Osteoblast (primary cell): ENCODE results near the gene CSRP2. TPM values are rescaled to one million over a fixed set of nuclear protein-coding genes. Genes with fewer than 3 reads are reported as not detected.

Experiments
- DNase-seq: peaks from one replicate; pipeline ENCODE4 v3.0.0; 2011; ENCODE audit warnings: low spot score, mixed read lengths; ENCODE audit not compliant: insufficient read length; ENCODE audit errors: missing footprints
- H2AFZ ChIP-seq: 2 replicates; pipeline ENCODE4 v1.6.0; 2011; ENCODE audit warnings: mild to moderate bottlenecking, low read length
- H3K27ac ChIP-seq: 2 replicates; pipeline ENCODE4 v1.5.1; 2011; ENCODE audit warnings: mild to moderate bottlenecking, low read depth, low read length, moderate library complexity
- H3K27me3 ChIP-seq: 2 replicates; pipeline ENCODE4 v1.6.0; 2012; ENCODE audit warnings: mild to moderate bottlenecking, control low read depth, inconsistent platforms, low read length, moderate library complexity; ENCODE audit not compliant: insufficient read depth
- H3K36me3 ChIP-seq: 2 replicates; pipeline ENCODE4 v1.5.1; 2011; ENCODE audit warnings: mild to moderate bottlenecking, low read length, control low read depth, moderate library complexity; ENCODE audit not compliant: insufficient read depth
- H3K4me1 ChIP-seq: 2 replicates; pipeline ENCODE4 v1.5.1; 2011; ENCODE audit warnings: mild to moderate bottlenecking, low read length, control low read depth, moderate library complexity; ENCODE audit not compliant: insufficient read depth
- H3K4me2 ChIP-seq: 2 replicates; pipeline ENCODE4 v1.6.0; 2011; ENCODE audit warnings: mild to moderate bottlenecking, low read length; ENCODE audit not compliant: insufficient read depth
- H3K4me3 ChIP-seq: fragments of 200-600 bp; sonication (generic); 3 replicates; pipeline ENCODE4 v1.5.1; 2012; ENCODE audit warnings: mild to moderate bottlenecking, low read length, inconsistent platforms; ENCODE audit not compliant: insufficient read depth
- H3K79me2 ChIP-seq: 2 replicates; pipeline ENCODE4 v1.6.0; 2012; ENCODE audit warnings: mild to moderate bottlenecking, low read length, control low read depth, inconsistent platforms; ENCODE audit not compliant: insufficient read depth
- H3K9me3 ChIP-seq: 2 replicates; pipeline ENCODE4 v1.5.1; 2011; ENCODE audit warnings: low read depth, low read length, control low read depth
- H4K20me1 ChIP-seq: 2 replicates; pipeline ENCODE4 v1.6.0; 2012; ENCODE audit warnings: mild to moderate bottlenecking, low read length, control low read depth; ENCODE audit not compliant: insufficient read depth
- CTCF ChIP-seq: IDR thresholded peaks from 2 replicates; pipeline ENCODE4 v1.5.1; 2011; ENCODE audit warnings: mild to moderate bottlenecking, low read depth, low read length, moderate library complexity; ENCODE audit errors: extremely low read depth
- total RNA-seq: library from RNA; depleted of rRNA; stranded (reverse); fragments of >200 nt; gene quantifications from 2 replicates; pipeline ENCODE4 v1.2.3, GENCODE V29; 2012

CSRP2 gene
- total RNA-seq, 1 donor, result 13.4 TPM

DNA sequence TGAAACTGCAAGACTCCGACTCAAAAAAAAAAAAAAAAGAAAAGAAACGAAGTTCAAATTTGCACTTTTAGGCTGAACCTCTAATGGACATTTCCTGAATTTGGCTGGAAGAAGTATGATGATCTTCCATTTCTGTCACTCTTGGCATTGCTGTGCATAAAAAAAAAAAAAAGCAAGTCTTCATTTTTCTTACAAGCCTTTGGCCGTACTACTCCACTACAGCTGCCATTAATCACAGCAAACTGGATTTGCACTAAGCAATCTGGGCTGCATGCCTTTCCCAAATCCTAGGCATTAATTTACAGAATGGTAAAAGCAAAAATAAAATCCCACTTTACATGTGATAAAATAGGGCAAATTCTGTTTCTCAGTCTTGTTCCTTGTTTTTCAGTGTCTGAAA, 7.1 kb downstream of the CSRP2 start:
- Histone ChIP-seq H4K20me1 (no peaks in the 10 kb centered on the region), H3K36me3 (no peaks in the 10 kb centered on the region), H3K4me2 (no peak overlapping the region), H3K27me3 (no peaks in the 10 kb centered on the region), H2AFZ (no peak overlapping the region), H3K79me2 (no peaks in the 10 kb centered on the region), H3K4me1 (peaks cover 3% of the 10 kb centered on the region), H3K9me3 (no peaks in the 10 kb centered on the region), H3K4me3 (no peak overlapping the region), H3K27ac (no peak overlapping the region)
- no peak for TF ChIP-seq CTCF
- no peak for DNase-seq

DNA sequence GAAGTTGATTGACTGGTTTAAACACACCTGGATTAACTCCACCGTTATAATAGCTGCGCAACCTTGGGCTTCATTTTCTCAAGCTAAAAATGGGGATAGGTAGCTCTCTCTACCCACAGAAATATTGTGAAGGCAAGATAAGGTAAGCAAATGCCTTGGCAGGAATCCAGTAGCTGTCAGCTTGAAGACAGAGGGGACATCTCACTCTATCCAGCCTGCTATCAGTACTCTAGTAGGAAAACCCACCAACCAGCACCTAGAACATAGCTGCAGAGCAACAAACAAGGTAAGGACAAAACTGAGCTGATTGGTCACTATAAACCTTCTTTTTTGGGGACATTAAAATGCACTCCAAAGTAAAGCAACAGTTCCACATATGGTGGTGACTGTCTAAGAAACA, 7.7 kb downstream of the CSRP2 start:
- Histone ChIP-seq H2AFZ (no peak overlapping the region), H3K4me3 (no peak overlapping the region), H3K79me2 (no peaks in the 10 kb centered on the region), H3K4me2 (no peak overlapping the region), H3K27ac (no peak overlapping the region), H3K27me3 (no peaks in the 10 kb centered on the region), H3K36me3 (no peaks in the 10 kb centered on the region), H3K4me1 (peaks cover 3% of the 10 kb centered on the region), H3K9me3 (no peaks in the 10 kb centered on the region), H4K20me1 (no peaks in the 10 kb centered on the region)
- DNase-seq, result no peak
- TF ChIP-seq CTCF, result no peak

DNA sequence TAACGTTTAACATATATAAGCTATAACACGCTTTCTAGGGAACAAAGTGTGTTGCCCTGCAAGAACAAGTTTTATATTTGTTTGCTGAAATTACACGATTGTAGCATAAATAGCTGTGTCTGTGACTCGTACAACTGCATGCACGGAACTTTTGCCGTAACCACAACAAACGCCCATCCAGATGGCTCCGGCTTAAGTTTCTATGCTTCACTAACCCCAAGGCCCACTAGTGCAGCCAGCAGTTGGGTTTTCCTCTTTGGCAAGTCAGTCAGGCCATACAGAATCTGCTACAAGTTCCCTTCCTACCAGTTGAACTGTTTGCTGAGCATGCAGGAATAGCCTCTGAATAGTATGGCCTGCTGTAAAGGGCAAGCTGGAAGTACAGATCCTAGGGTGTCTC, 12.1 kb downstream of the CSRP2 start:
- Histone ChIP-seq H3K4me1 (peaks cover 25% of the 10 kb centered on the region), H2AFZ (no peak overlapping the region), H4K20me1 (no peaks in the 10 kb centered on the region), H3K27me3 (no peaks in the 10 kb centered on the region), H3K4me2 (no peak overlapping the region), H3K9me3 (no peaks in the 10 kb centered on the region), H3K4me3 (no peak overlapping the region), H3K79me2 (no peaks in the 10 kb centered on the region), H3K27ac (no peak overlapping the region), H3K36me3 (no peaks in the 10 kb centered on the region)
- no peak for TF ChIP-seq CTCF
- no peak for DNase-seq

- no peak for DNase-seq
- no peak for TF ChIP-seq CTCF
- no peaks in the 10 kb centered on the region for H3K27me3 ChIP-seq
- H3K4me3 ChIP-seq, result no peak overlapping the region
- H3K79me2 ChIP-seq, result no peaks in the 10 kb centered on the region
- H3K9me3 ChIP-seq, result no peaks in the 10 kb centered on the region
- peaks cover 25% of the 10 kb centered on the region for H3K4me1 ChIP-seq
- no peak overlapping the region for H3K4me2 ChIP-seq
- no peak overlapping the region for H3K27ac ChIP-seq
- no peak overlapping the region for H2AFZ ChIP-seq
- no peaks in the 10 kb centered on the region for H4K20me1 ChIP-seq
- H3K36me3 ChIP-seq, result no peaks in the 10 kb centered on the region
Measured at GRCh38 chr12:76866151-76866567, 12.7 kb downstream of the CSRP2 start.
